ENCODE data around the gene NSFL1C.

Gene NSFL1C

GRCh38 chr20:1417790-1418189, 48.9 kb downstream of the NSFL1C start:
- H3K9me2 ChIP-seq (replicated peaks; ENCODE audit: insufficient read depth, low read length) = no peaks in the 10 kb centered on the region
- H2AFZ ChIP-seq (ENCODE audit: low read depth, low read length, severe bottlenecking) = no peak overlapping the region
- no peak overlapping the region for H3K4me3 ChIP-seq (ENCODE audit: insufficient read depth, low read length, poor library complexity, severe bottlenecking)
- H3K9ac ChIP-seq (ENCODE audit: low read length) = no peak overlapping the region
- H3K4me2 ChIP-seq (ENCODE audit: low read depth, low read length, poor library complexity, severe bottlenecking) = no peak overlapping the region
- no peaks in the 10 kb centered on the region for H3F3A ChIP-seq (ENCODE audit: insufficient read depth)
- no peak overlapping the region for H3K27ac ChIP-seq (ENCODE audit: low read depth, low read length)
- H3K27me3 ChIP-seq (ENCODE audit: low read length) = no peaks in the 10 kb centered on the region
- H3K36me3 ChIP-seq (ENCODE audit: low read length) = no peaks in the 10 kb centered on the region
- peaks cover 9% of the 10 kb centered on the region; the same call in 1 of the 2 replicates for H3K9me3 ChIP-seq (ENCODE audit: insufficient read depth, low read length)
- no peaks in the 10 kb centered on the region for H4K20me1 ChIP-seq (ENCODE audit: low read depth, low read length)
- H3K79me2 ChIP-seq (ENCODE audit: insufficient read depth, low read length) = no peaks in the 10 kb centered on the region
- TF ChIP-seq EZH2phosphoT487 (conservative IDR thresholded peaks at IDR 0.05; ENCODE audit: low read length) = no peak
- TF ChIP-seq, protein P1, sequence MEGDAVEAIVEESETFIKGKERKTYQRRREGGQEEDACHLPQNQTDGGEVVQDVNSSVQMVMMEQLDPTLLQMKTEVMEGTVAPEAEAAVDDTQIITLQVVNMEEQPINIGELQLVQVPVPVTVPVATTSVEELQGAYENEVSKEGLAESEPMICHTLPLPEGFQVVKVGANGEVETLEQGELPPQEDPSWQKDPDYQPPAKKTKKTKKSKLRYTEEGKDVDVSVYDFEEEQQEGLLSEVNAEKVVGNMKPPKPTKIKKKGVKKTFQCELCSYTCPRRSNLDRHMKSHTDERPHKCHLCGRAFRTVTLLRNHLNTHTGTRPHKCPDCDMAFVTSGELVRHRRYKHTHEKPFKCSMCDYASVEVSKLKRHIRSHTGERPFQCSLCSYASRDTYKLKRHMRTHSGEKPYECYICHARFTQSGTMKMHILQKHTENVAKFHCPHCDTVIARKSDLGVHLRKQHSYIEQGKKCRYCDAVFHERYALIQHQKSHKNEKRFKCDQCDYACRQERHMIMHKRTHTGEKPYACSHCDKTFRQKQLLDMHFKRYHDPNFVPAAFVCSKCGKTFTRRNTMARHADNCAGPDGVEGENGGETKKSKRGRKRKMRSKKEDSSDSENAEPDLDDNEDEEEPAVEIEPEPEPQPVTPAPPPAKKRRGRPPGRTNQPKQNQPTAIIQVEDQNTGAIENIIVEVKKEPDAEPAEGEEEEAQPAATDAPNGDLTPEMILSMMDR (IDR thresholded peaks at IDR 0.05; ENCODE audit: insufficient read depth, low read length, poor library complexity, severe bottlenecking) = no peak

DNA sequence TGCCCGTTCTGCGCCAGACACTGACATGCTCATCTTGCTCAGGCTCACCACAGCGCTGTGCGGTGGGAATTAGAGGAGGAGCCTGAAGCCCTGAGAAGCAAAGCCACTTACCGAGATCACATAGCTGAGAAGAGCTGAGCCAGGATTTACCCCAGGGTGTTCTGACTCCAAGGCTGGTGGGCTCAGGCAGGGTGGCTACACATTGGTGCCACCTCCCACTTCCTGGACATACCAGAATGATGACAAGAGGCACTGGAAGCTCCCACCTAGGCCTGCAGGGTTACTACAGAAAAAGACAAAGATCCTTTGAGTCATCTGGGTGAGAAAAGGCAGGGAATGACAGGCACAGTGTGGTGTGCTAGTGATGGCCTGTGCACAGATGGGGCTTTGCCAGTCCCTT, 49.4 kb downstream of the NSFL1C start:
- Histone ChIP-seq H3K27me3 (ENCODE audit: low read length) (no peaks in the 10 kb centered on the region), H3K36me3 (ENCODE audit: low read length) (no peaks in the 10 kb centered on the region), H3K4me2 (ENCODE audit: low read depth, low read length, poor library complexity, severe bottlenecking) (no peak overlapping the region), H3K9me3 (ENCODE audit: insufficient read depth, low read length) (peaks cover 9% of the 10 kb centered on the region; the same call in 1 of the 2 replicates), H3K79me2 (ENCODE audit: insufficient read depth, low read length) (no peaks in the 10 kb centered on the region), H3F3A (ENCODE audit: insufficient read depth) (no peaks in the 10 kb centered on the region), H3K9me2 (replicated peaks; ENCODE audit: insufficient read depth, low read length) (no peaks in the 10 kb centered on the region), H3K27ac (ENCODE audit: low read depth, low read length) (no peak overlapping the region), H2AFZ (ENCODE audit: low read depth, low read length, severe bottlenecking) (no peak overlapping the region), H3K9ac (ENCODE audit: low read length) (no peak overlapping the region), H4K20me1 (ENCODE audit: low read depth, low read length) (no peaks in the 10 kb centered on the region), H3K4me3 (ENCODE audit: insufficient read depth, low read length, poor library complexity, severe bottlenecking) (no peak overlapping the region)
- no peak for TF ChIP-seq EZH2phosphoT487 (conservative IDR thresholded peaks at IDR 0.05; ENCODE audit: low read length)
- TF ChIP-seq, protein P1 (IDR thresholded peaks at IDR 0.05; ENCODE audit: insufficient read depth, low read length, poor library complexity, severe bottlenecking) = no peak

GRCh38 chr20:1415667-1416468, 50.8 kb downstream of the NSFL1C start:
- peaks cover 3% of the 10 kb centered on the region; the same call in 1 of the 2 replicates for H3K9me3 ChIP-seq (ENCODE audit: insufficient read depth, low read length)
- H4K20me1 ChIP-seq (ENCODE audit: low read depth, low read length) = no peaks in the 10 kb centered on the region
- no peaks in the 10 kb centered on the region for H3K36me3 ChIP-seq (ENCODE audit: low read length)
- H3K9me2 ChIP-seq (replicated peaks; ENCODE audit: insufficient read depth, low read length) = no peaks in the 10 kb centered on the region
- no peaks in the 10 kb centered on the region for H3F3A ChIP-seq (ENCODE audit: insufficient read depth)
- H3K27ac ChIP-seq (ENCODE audit: low read depth, low read length) = no peak overlapping the region
- no peak overlapping the region for H3K9ac ChIP-seq (ENCODE audit: low read length)
- no peak overlapping the region for H3K4me2 ChIP-seq (ENCODE audit: low read depth, low read length, poor library complexity, severe bottlenecking)
- no peak overlapping the region for H3K4me3 ChIP-seq (ENCODE audit: insufficient read depth, low read length, poor library complexity, severe bottlenecking)
- no peaks in the 10 kb centered on the region for H3K27me3 ChIP-seq (ENCODE audit: low read length)
- H3K79me2 ChIP-seq (ENCODE audit: insufficient read depth, low read length) = no peaks in the 10 kb centered on the region
- H2AFZ ChIP-seq (ENCODE audit: low read depth, low read length, severe bottlenecking) = no peak overlapping the region
- TF ChIP-seq, protein P1 (IDR thresholded peaks at IDR 0.05; ENCODE audit: insufficient read depth, low read length, poor library complexity, severe bottlenecking) = no peak
- no peak for TF ChIP-seq EZH2phosphoT487 (conservative IDR thresholded peaks at IDR 0.05; ENCODE audit: low read length)

Data from SU-DHL-6 (cell line).